Testis (tissue), 3 donors: ENCODE results near the gene FBP1. TPM values are rescaled to one million over a fixed set of nuclear protein-coding genes. Genes with fewer than 3 reads are reported as not detected.
"Not testable (repeated sequence)": the region's sequence is repeated elsewhere in the genome, so short reads cannot be mapped to it uniquely, and the experiment has no call there.

ENCODE experiments used
- DNase-seq: peaks from one replicate; pipeline ENCODE4 v3.0.0-alpha.2; 2019
- H3K27ac ChIP-seq, 2 donors: fragments of 200-600 bp; sonication (generic); one replicate each; pipeline ENCODE4 v1.5.1; 2019
- H3K27me3 ChIP-seq: fragments of 200-600 bp; sonication (generic); one replicate; pipeline ENCODE4 v1.5.1; 2019
- H3K36me3 ChIP-seq: fragments of 200-600 bp; sonication (generic); one replicate; pipeline ENCODE4 v1.5.1; 2017; ENCODE audit warnings: low read depth; ENCODE audit errors: missing control alignments
- H3K4me1 ChIP-seq: fragments of 200-600 bp; sonication (generic); one replicate; pipeline ENCODE4 v1.5.1; 2019
- H3K4me3 ChIP-seq, 2 donors: fragments of 200-600 bp; sonication (generic); one replicate each; pipeline ENCODE4 v1.5.1; 2017 to 2019
- H3K9me3 ChIP-seq: fragments of 200-600 bp; sonication (generic); one replicate; pipeline ENCODE4 v1.5.1; 2017
- POLR2A ChIP-seq: fragments of 450-650 bp; IDR thresholded peaks from one replicate; pipeline ENCODE4 v1.6.1; 2017; ENCODE audit warnings: antibody characterized with exemption, mild to moderate bottlenecking, moderate library complexity
- WGBS, 2 donors: methylation state at CpG; one replicate each; pipeline ENCODE4 v1.1.5; 2018; 5-methylcytosine and 5-hydroxymethylcytosine counted together
- intact Hi-C: fragments of 100-400 bp; cut with DNase I; formaldehyde crosslinking; loops from one replicate; pipeline ENCODE4 v1.15.1; 2023; ENCODE audit warnings: low total_unique reads
- polyA plus RNA-seq: library from polyadenylated mRNA; stranded (reverse); fragments of 350-450 nt; fragmentation: Illumina TruSeq; extraction: RNeasy Lipid Tissue Mini Kit (QIAGEN cat#74804); gene quantifications from one replicate; pipeline ENCODE4 v1.2.3, GENCODE V29; 2014; ENCODE audit warnings: low read depth, low replicate concordance; ENCODE audit not compliant: insufficient read depth
- total RNA-seq, 2 donors: library from RNA; depleted of rRNA; stranded (reverse); fragments of >200 nt; gene quantifications; one replicate each; pipeline ENCODE4 v1.2.3, GENCODE V29; 2016
- TF ChIP-seq, protein P1 (sequence below), 3 experiments: fragments of 450-650 bp in 2 of 3; fragments of 200-600 bp in 1 of 3; sonication (generic) in 1 of 3; IDR thresholded peaks; one replicate each; pipeline ENCODE4 v1.5.1; 2016 to 2019; ENCODE audit warnings: antibody characterized with exemption in 3 of 3, mild to moderate bottlenecking in 2 of 3, moderate library complexity in 1 of 3

FBP1 gene
- total and polyA plus RNA-seq, 3 donors from 2014 or later = 3.8 to 16.2 (median 4.1) TPM

DNA sequence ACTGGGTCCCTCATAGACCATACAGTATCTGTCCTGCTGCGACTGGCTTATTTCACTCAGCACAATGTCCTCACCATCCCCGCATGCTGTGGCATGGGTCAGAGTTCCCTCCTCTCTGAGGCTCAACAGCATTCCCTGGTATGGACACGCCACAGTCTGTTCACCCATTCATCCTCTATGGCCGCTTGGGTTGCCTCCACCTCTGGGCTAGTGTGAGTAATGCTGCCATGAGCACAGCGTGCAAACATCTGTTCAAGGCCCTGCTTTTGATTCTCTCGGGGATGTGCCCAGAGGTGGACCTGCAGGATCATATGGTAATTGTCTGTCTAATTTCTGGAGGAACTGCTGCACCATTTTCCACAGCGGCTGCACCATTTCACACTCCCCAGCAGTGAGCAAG lies 40.2 kb downstream of the FBP1 start:
- 78 to 81% methylated on average over 5 to 7 of the region's 7 CpGs for WGBS, 2 donors

DNA sequence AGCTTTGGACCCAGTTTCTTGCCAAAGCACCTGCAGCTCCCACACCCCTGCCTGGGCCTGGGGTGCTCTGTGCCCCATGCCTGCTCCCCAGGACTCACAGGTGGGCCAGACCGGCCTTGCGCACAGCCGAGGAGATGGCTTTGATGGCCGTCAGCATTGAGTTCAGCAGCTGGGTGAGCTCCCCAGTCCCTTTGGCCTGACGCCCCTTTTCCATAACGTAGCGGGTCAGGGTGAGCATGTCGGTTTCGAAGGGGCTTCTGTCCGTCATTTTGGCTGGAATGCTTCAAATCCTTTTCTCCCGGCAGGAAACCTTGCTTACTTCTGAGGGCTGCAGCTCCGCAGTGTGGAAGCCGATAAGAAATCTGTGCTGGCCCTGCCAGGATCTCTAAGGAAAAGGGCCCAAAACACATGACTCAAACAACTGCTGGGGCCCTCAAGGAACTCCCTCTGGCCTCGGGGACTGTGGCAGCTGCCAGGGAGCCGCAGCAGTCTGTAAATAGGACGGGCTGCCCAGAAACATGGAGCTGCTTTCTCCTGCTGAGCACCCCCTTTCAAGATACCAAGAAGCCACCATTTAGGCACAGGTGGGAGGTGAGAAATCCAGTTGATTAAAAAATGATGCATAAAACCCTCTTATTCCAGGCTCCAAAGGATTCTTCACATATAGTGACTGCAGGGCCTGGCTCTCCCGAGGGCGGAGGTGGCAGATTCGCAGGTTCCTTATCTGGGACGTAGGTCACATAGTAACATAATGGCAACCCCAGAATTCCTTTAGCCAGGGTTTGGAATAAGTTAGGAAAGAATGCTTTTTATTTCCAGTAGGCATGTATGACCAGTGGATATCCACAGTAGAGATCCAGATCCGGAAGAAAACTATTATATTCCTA lies 45.6 kb downstream of the FBP1 start, which contains the start of gene FBP2:
Gene FBP2 (minus strand): TSS at position 366 of the 887 bp plus-strand sequence. CDS start 98 bp downstream, at position 268.
- WGBS, 2 donors = 74 to 75% methylated on average over 20 of the region's 21 CpGs
- Histone ChIP-seq H3K27ac (no peak within 1 kb of the TSS), H3K4me1 (no peaks in the 10 kb centered on the region), H3K4me3 (no peak within 1 kb of the TSS), H3K9me3 (no peaks in the 10 kb centered on the region), H3K27me3 (no peaks in the 10 kb centered on the region), H3K36me3 (no peaks in the 10 kb centered on the region)
- intact Hi-C loops = no loop called here
- DNase-seq = peak; percentile 42
- no peak for TF ChIP-seq POLR2A
- TF ChIP-seq, protein P1, sequence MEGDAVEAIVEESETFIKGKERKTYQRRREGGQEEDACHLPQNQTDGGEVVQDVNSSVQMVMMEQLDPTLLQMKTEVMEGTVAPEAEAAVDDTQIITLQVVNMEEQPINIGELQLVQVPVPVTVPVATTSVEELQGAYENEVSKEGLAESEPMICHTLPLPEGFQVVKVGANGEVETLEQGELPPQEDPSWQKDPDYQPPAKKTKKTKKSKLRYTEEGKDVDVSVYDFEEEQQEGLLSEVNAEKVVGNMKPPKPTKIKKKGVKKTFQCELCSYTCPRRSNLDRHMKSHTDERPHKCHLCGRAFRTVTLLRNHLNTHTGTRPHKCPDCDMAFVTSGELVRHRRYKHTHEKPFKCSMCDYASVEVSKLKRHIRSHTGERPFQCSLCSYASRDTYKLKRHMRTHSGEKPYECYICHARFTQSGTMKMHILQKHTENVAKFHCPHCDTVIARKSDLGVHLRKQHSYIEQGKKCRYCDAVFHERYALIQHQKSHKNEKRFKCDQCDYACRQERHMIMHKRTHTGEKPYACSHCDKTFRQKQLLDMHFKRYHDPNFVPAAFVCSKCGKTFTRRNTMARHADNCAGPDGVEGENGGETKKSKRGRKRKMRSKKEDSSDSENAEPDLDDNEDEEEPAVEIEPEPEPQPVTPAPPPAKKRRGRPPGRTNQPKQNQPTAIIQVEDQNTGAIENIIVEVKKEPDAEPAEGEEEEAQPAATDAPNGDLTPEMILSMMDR (IDR thresholded peaks at IDR 0.05) = no peak

More for the DNA sequence above, 40.2 kb downstream of the FBP1 start:
- Histone ChIP-seq H3K4me1 (no peaks in the 10 kb centered on the region), H3K4me3 (no peak overlapping the region), H3K36me3 (no peaks in the 10 kb centered on the region), H3K27ac (no peak overlapping the region), H3K27me3 (no peaks in the 10 kb centered on the region), H3K9me3 (no peaks in the 10 kb centered on the region)
- no peak for TF ChIP-seq POLR2A
- DNase-seq = no peak
- intact Hi-C loops = no loop called here

GRCh38 chr9:94592683-94593082 lies 46.6 kb downstream of the FBP1 start:
- H3K36me3 ChIP-seq, H3K4me1 ChIP-seq, intact Hi-C loops, H3K27me3 ChIP-seq, H3K4me3 ChIP-seq, H3K9me3 ChIP-seq, H3K27ac ChIP-seq, DNase-seq: not testable (repeated sequence)
- 68 to 74% methylated on average over 6 to 7 of the region's 7 CpGs for WGBS, 2 donors

DNA sequence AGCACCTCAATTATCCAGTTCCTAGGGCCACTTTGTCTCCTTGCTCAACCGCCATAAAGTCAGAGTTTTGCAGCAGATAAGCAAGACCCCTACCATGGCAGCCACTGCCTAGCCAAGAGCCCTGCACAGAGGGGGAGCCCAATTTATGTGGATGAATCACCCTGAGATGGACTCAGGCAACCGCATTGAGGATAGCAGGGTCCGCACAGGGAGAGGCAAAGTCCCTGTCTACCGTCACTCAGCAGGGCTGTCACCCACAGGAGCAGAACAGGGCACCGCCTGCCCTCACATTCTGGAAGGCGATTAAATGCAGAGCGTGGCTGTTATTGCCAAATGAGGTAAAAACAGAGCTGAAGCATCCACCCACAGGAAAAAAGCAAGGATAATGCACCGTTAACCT lies 47.4 kb downstream of the FBP1 start:
- 82 to 83% methylated on average over 6 to 8 of the region's 8 CpGs for WGBS, 2 donors

GRCh38 chr9:94591046-94591545 lies 48.2 kb downstream of the FBP1 start:
- intact Hi-C loops, DNase-seq: not testable (repeated sequence)
- WGBS, 2 donors = 61 to 85% methylated on average over 14 to 31 of the region's 38 CpGs

More for the DNA sequence above, 47.4 kb downstream of the FBP1 start:
- no peaks in the 10 kb centered on the region for H3K4me1 ChIP-seq
- H3K27ac ChIP-seq = no peak overlapping the region
- TF ChIP-seq POLR2A = no peak
- TF ChIP-seq, protein P1 (IDR thresholded peaks at IDR 0.05) = no peak
- no peaks in the 10 kb centered on the region for H3K9me3 ChIP-seq
- no peak overlapping the region for H3K4me3 ChIP-seq
- no peak for DNase-seq
- no peaks in the 10 kb centered on the region for H3K36me3 ChIP-seq
- H3K27me3 ChIP-seq = no peaks in the 10 kb centered on the region
- intact Hi-C loops = no loop called here

DNA sequence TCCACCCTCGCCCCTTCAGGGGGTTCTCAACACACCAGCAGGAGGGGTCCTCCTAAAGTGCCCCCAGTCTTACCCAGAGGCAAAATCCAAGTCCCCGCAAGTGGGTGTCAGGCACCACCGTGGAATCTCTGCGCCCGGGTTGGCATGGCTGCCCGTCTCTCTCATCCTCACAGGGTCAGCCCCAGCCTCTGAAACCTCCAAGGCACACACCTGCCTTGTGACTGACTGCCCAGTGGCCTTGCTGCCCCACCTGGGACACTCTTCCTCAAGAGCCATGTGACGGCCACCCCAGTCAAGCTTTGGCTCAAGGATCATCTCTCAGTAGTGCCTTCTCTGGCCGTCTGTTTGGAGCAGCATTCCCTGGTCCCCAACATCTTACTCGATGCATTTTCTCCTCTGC lies 50.6 kb downstream of the FBP1 start:
- no peak for TF ChIP-seq POLR2A
- TF ChIP-seq, protein P1 (IDR thresholded peaks at IDR 0.05) = no peak
- intact Hi-C loops = no loop called here
- H3K27me3 ChIP-seq = no peaks in the 10 kb centered on the region
- H3K4me1 ChIP-seq = no peaks in the 10 kb centered on the region
- H3K27ac ChIP-seq = no peak overlapping the region
- DNase-seq = no peak
- H3K4me3 ChIP-seq = no peak overlapping the region
- H3K9me3 ChIP-seq = no peaks in the 10 kb centered on the region
- H3K36me3 ChIP-seq = no peaks in the 10 kb centered on the region
- 89 to 92% methylated on average over 8 to 9 of the region's 9 CpGs for WGBS, 2 donors

More at GRCh38 chr9:94591046-94591545, 48.2 kb downstream of the FBP1 start:
- not testable (repeated sequence) for H3K27ac ChIP-seq, H3K9me3 ChIP-seq, H3K36me3 ChIP-seq, H3K4me1 ChIP-seq, H3K27me3 ChIP-seq
- H3K4me3 ChIP-seq = peak overlapping the region; percentile 6 to 29
